D721Med (cell line): ENCODE data around the gene STARD7.
A peak's percentile ranks its signal among the peaks of the same experiment; 100 is the strongest.

Experiments
- DNase-seq: peaks from one replicate; pipeline ENCODE4 v3.0.0; 2011; ENCODE audit warnings: low spot score; ENCODE audit not compliant: insufficient read length
- FAIRE-seq: peaks from 2 replicates; lab custom pipeline; 2011; peaks lifted over from hg19 to GRCh38; lab: Jason Lieb, UNC
- CTCF ChIP-seq: IDR thresholded peaks from 2 replicates; pipeline ENCODE4 v1.5.1; 2012; ENCODE audit warnings: mild to moderate bottlenecking, control low read depth; ENCODE audit not compliant: insufficient read depth; ENCODE audit errors: missing control alignments

The STARD7 gene

DNA sequence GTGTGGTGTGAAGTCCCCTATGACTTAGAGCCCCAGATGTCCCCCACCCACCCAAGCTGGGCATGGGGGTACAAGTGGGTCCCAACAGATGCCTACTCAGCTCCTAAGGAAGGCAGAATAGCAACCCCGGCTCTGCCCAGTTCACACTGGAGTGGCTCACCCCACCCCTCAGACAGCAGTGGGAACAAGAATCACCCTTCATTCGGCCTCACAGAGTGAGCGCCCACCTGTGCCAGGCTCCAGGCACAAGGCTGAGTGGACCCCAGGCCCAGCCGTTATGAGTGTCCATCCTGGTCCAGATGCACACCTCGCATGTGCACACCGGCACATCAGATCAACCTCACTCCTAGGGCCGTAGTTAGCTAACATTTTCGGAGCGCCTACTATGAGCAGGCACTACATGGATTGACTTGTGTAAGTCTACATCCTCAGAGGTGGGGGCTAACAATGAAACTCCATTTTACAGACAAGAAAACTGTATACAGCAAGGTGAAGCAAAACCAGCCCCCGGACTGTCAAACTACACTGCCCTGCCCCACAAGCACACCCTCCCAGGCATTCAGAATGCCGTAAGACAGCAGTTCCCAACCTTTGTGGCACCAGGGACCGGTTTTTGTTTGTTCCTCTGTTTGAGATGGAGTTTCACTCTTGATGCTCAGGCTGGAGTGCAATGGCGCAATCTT is 67.5 kb downstream of the STARD7 start:
- TF ChIP-seq CTCF, result no peak
- no peak for FAIRE-seq
- DNase-seq, result no peak

- DNase-seq (no peak), FAIRE-seq (no peak)
- no peak for TF ChIP-seq CTCF
These were observed 69.4 kb downstream of the STARD7 start for GRCh38 chr2:96139181-96139758.

DNA sequence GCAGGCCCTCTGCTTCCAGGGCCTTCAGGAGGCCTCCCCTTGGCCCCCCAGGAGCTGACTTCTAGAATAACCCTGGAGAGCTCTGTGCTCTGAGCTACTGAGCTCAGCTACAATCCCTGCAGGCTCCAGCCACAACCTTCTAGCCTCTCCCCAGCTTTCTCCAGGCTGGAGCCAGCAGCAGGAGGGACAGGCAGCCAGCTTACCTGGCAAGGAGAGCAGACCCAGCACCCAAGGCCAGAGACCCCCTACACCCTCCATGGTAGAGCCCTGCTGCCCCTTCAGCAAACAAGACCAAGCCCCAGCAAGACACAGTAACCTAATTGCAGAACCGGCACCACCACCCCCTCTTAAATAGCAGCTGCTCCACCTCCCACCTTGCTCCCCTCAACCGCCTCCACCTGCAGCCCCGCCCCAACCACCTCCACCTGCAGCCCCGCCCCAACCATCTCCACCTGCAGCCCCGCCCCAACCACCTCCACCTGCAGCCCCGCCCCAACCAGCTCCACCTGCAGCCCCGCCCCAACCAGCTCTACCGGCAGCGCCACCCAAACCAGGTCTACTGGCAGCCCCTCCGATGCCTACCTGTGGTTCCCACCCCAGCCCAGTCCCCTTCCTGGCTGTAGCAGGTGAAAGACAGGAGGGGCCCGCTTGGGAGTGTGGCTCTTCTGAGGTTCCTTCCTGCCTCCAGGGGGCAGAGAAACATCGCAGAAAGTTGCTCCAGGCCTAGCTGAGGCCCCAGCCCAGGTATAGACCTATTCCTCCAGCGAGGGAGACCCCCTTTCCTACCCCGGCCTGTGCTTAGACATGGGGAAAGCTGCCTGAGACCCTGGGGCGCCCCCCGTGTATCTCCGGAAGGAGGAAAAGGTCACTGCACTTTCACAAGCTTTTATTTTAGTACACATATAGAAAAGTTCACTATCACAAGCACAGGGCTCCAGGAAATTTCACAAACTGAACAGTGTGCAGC is 70.2 kb downstream of the STARD7 start, which contains the start of gene ASTL:
Gene ASTL (minus strand): TSS at position 324 of the 967 bp plus-strand sequence. CDS start 66 bp downstream, at position 258.
- peak; percentile 64 for TF ChIP-seq CTCF
- FAIRE-seq, result no peak
- DNase-seq, result peak; percentile 83

DNA sequence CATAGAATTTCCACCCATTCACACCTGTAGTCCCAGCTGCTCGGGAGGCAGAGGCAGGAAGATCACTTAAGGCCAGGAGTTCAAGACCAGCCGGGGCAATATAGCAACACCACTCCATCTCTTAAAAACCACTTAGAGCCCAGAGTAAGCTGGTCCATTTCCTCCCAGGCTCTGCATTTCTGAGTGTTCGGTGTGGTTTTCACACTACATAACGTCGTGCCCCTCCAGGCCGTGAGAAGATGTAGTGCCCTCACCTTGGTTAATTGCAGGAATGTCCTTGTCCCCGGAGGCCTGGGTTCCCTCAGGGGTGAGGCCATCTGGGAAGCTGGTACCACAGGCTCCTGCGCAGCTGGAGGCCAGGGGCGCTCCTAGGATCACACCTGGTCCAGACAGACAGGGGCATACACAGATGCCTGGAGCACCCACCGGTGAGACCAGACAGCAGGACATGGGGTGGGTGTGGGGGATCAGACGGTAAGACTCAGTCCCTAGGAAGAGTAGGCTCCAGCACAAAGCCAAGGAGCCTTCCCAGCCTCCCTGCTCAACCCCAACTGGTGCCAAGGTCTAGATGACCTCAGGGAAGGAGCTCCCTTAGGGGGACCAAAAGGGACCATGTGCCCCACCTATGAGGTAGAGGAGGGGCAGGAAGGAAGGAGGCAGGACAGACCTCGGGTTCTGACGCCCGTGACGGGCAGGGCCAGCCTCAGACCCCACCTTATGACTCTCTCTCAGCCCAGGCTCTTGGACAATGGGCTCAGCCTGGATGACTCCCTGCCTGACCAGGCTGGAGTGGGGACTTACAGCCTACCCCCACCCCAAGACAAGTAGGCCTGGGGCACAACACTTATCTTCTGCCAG is 71.1 kb downstream of the STARD7 start:
- TF ChIP-seq CTCF, result no peak
- DNase-seq (no peak), FAIRE-seq (no peak)

DNA sequence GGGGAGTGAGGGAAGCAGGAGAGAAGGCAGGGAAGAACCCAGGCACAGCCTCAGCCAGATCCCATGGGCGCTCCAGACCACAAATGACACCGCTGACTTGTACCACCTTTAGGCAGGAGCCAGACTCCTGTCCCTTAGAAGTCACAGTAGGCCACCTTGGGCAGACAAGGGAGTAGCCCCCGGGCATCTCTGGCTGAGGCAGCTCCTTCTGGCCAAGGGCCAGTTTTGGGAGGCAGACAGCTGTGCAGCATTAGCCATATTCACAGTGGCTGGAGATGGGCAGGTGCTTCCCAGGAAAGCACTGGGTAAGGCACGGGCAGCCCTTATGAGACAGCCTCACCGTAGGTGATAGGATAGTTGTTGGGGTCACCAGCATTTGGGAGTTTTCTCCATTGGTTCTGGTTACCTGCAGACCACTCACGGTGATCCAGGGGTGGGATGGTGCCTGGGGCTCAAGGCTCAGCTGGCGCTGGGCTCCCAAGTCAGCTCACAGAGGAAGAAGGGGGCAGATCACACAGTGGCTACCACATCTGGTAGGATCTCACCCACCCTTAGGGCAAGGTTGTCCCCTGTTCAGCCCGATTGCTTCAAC is 72.4 kb downstream of the STARD7 start:
- no peak for TF ChIP-seq CTCF
- no peak for FAIRE-seq
- DNase-seq, result no peak

DNA sequence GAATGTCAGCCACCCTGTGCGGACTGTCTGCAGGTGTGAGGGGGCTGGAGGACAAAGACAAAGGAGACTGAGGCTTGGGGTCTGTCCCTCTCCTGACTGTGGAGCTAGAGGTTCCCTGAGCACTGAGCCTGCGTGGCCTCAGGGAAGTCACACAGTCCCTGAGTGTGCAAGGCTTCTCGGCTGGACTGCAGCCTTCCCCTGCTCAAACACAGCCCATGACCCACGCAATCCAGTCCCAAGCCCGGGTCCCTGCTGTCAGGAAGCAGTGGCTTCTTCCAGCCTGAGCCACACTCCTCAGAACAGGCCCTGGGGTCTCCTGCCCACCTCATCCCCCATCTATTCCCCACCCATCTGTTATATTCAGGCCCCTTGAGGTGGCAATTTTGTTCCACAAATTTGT is 73.0 kb downstream of the STARD7 start:
- FAIRE-seq (no peak), DNase-seq (no peak)
- no peak for TF ChIP-seq CTCF
